Upper lobe of left lung (tissue), 4 donors: ENCODE measurements around the gene UNC45A.

Source experiments
- EP300 ChIP-seq, 4 donors: sonication (generic); formaldehyde crosslinking; IDR thresholded peaks; one replicate each; pipeline ENCODE4 v1.5.1; 2017; ENCODE audit warnings: antibody characterized with exemption in 4 of 4, control low read depth in 2 of 4
- POLR2A ChIP-seq, 4 donors: fragments of 450-650 bp; IDR thresholded peaks; one replicate each; pipeline ENCODE4 v1.5.1; 2016 to 2017; ENCODE audit warnings: antibody characterized with exemption in 4 of 4, mild to moderate bottlenecking in 2 of 4
- TF ChIP-seq, protein P1 (sequence below), 6 experiments: fragments of 450-650 bp in 4 of 6; fragments of 200-600 bp in 2 of 6; sonication (generic) in 2 of 6; IDR thresholded peaks; one replicate each; pipeline ENCODE4 v1.5.1; 2016 to 2019; ENCODE audit warnings: antibody characterized with exemption in 6 of 6

- TF ChIP-seq EP300 (IDR thresholded peaks at IDR 0.05) (no peak), POLR2A (IDR thresholded peaks at IDR 0.05) (no peak)
- TF ChIP-seq, protein P1, sequence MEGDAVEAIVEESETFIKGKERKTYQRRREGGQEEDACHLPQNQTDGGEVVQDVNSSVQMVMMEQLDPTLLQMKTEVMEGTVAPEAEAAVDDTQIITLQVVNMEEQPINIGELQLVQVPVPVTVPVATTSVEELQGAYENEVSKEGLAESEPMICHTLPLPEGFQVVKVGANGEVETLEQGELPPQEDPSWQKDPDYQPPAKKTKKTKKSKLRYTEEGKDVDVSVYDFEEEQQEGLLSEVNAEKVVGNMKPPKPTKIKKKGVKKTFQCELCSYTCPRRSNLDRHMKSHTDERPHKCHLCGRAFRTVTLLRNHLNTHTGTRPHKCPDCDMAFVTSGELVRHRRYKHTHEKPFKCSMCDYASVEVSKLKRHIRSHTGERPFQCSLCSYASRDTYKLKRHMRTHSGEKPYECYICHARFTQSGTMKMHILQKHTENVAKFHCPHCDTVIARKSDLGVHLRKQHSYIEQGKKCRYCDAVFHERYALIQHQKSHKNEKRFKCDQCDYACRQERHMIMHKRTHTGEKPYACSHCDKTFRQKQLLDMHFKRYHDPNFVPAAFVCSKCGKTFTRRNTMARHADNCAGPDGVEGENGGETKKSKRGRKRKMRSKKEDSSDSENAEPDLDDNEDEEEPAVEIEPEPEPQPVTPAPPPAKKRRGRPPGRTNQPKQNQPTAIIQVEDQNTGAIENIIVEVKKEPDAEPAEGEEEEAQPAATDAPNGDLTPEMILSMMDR (IDR thresholded peaks at IDR 0.05) = no peak
Observed at GRCh38 chr15:90891346-90891949, 43.6 kb upstream of the UNC45A start.
